Mesothelial cell of epicardium (in vitro differentiated cells): Measurements from ENCODE around the gene TRIM17. TPM values are rescaled to one million over a fixed set of nuclear protein-coding genes. Genes with fewer than 3 reads are reported as not detected.
A peak's percentile ranks its signal among the peaks of the same experiment; 100 is the strongest.

Source experiments
- DNase-seq, 2 experiments: peaks; one replicate each; pipeline ENCODE4 v3.0.0; 2021; ENCODE audit warnings: low spot score in 2 of 2; ENCODE audit not compliant: unreplicated experiment in 2 of 2
- H3K27ac Mint-ChIP-seq: 2 replicates; pipeline ENCODE4 v1.8.0; 2021; ENCODE audit warnings: mixed read lengths
- H3K27me3 Mint-ChIP-seq: 2 replicates; pipeline ENCODE4 v1.8.0; 2021; ENCODE audit warnings: low read depth, mixed read lengths
- H3K36me3 Mint-ChIP-seq: 2 replicates; pipeline ENCODE4 v1.8.0; 2021; ENCODE audit warnings: mixed read lengths
- H3K4me1 Mint-ChIP-seq: 2 replicates; pipeline ENCODE4 v1.8.0; 2021; ENCODE audit warnings: mixed read lengths
- H3K4me3 Mint-ChIP-seq: 2 replicates; pipeline ENCODE4 v1.8.0; 2021; ENCODE audit warnings: mild to moderate bottlenecking, moderate library complexity, mixed read lengths
- H3K9me3 Mint-ChIP-seq: 2 replicates; pipeline ENCODE4 v1.8.0; 2021; ENCODE audit warnings: mixed read lengths
- CTCF ChIP-seq: fragments of 200-600 bp; sonication (generic); IDR thresholded peaks from one replicate; pipeline ENCODE4 v1.5.0; 2021; ENCODE audit warnings: antibody characterized with exemption; ENCODE audit not compliant: unreplicated experiment
- total RNA-seq: library from RNA; stranded (reverse); gene quantifications from 3 replicates; pipeline ENCODE4 v1.2.1, GENCODE V29; 2021

The TRIM17 gene
- total RNA-seq, 1 donor from 2014 or later = 30.6 TPM

- Mint-ChIP-seq H3K9me3 (no peaks in the 10 kb centered on the region), H3K27ac (peak overlapping the region; percentile 79), H3K36me3 (peaks cover 2% of the 10 kb centered on the region), H3K4me1 (peaks cover 58% of the 10 kb centered on the region), H3K4me3 (no peak overlapping the region), H3K27me3 (no peaks in the 10 kb centered on the region)
- no peak for TF ChIP-seq CTCF
- no peak for DNase-seq
Observed at GRCh38 chr1:228413241-228414010, 3.2 kb downstream of the TRIM17 start.

GRCh38 chr1:228411548-228412430 is 4.9 kb downstream of the TRIM17 start:
- DNase-seq = no peak
- Mint-ChIP-seq H3K27me3 (no peaks in the 10 kb centered on the region), H3K4me3 (no peak overlapping the region), H3K27ac (peak overlapping the region; percentile 50), H3K9me3 (no peaks in the 10 kb centered on the region), H3K36me3 (peaks cover 2% of the 10 kb centered on the region), H3K4me1 (peaks cover 51% of the 10 kb centered on the region)
- no peak for TF ChIP-seq CTCF

GRCh38 chr1:228411121-228411520 is 5.5 kb downstream of the TRIM17 start:
- Mint-ChIP-seq H3K9me3 (no peaks in the 10 kb centered on the region), H3K4me3 (no peak overlapping the region), H3K27me3 (no peaks in the 10 kb centered on the region), H3K36me3 (peaks cover 2% of the 10 kb centered on the region), H3K27ac (no peak overlapping the region), H3K4me1 (peaks cover 48% of the 10 kb centered on the region)
- DNase-seq = no peak
- no peak for TF ChIP-seq CTCF

- H3K4me1 Mint-ChIP-seq = peaks cover 46% of the 10 kb centered on the region
- peaks cover 2% of the 10 kb centered on the region for H3K36me3 Mint-ChIP-seq
- no peak for TF ChIP-seq CTCF
- DNase-seq = no peak
- peak overlapping the region; percentile 56 for H3K27ac Mint-ChIP-seq
- no peaks in the 10 kb centered on the region for H3K27me3 Mint-ChIP-seq
- H3K4me3 Mint-ChIP-seq = no peak overlapping the region
- H3K9me3 Mint-ChIP-seq = no peaks in the 10 kb centered on the region
Observed at GRCh38 chr1:228410671-228411070, 6.0 kb downstream of the TRIM17 start.

GRCh38 chr1:228410015-228410414 is 6.6 kb downstream of the TRIM17 start:
- DNase-seq = no peak
- peaks cover 2% of the 10 kb centered on the region for H3K36me3 Mint-ChIP-seq
- peaks cover 46% of the 10 kb centered on the region for H3K4me1 Mint-ChIP-seq
- no peaks in the 10 kb centered on the region for H3K27me3 Mint-ChIP-seq
- H3K27ac Mint-ChIP-seq = peak overlapping the region; percentile 56
- H3K4me3 Mint-ChIP-seq = no peak overlapping the region
- no peak for TF ChIP-seq CTCF
- H3K9me3 Mint-ChIP-seq = no peaks in the 10 kb centered on the region
